Measurements from ENCODE around the gene TIRAP. TPM values are rescaled to one million over a fixed set of nuclear protein-coding genes. Genes with fewer than 3 reads are reported as not detected.
A peak's percentile ranks its signal among the peaks of the same experiment; 100 is the strongest.
"Not testable (repeated sequence)": the region's sequence is repeated elsewhere in the genome, so short reads cannot be mapped to it uniquely, and the experiment has no call there.

The TIRAP gene
- polyA plus RNA-seq, 3 donors, result 10.2 to 16.7 (median 10.8) TPM

- DNase-seq (ENCODE audit: extremely low read depth in 1 of 11, low read depth in 9 of 11, low spot score in 4 of 11), result no peak
These were observed 2.3 kb upstream of the TIRAP start for GRCh38 chr11:126280595-126280994.

DNA sequence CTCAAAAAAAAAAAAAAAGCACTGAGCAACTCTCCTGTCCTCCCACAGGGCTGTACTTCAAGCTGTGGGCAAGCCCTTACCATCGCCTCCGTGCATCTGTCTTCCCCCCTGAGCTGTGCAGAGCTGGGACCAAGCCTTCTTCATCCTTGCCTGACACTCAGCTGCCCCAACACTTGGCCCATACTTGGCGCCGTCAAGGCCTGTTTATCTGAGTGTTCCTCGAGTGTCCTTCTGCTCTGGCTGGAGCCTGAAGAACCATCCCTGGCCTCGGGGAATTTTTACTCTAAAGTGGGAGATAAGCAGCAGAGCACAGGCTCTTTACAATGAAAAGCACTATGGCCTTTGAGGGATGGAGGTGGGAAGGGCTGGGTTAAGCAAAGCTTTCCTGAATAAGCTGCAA, 1.6 kb upstream of the TIRAP start:
- no peak for DNase-seq (ENCODE audit: extremely low read depth in 1 of 11, low read depth in 9 of 11, low spot score in 4 of 11)

GRCh38 chr11:126281666-126282175, 1.2 kb upstream of the TIRAP start:
- DNase-seq (ENCODE audit: extremely low read depth in 1 of 11, low read depth in 9 of 11, low spot score in 4 of 11), result no peak

DNA sequence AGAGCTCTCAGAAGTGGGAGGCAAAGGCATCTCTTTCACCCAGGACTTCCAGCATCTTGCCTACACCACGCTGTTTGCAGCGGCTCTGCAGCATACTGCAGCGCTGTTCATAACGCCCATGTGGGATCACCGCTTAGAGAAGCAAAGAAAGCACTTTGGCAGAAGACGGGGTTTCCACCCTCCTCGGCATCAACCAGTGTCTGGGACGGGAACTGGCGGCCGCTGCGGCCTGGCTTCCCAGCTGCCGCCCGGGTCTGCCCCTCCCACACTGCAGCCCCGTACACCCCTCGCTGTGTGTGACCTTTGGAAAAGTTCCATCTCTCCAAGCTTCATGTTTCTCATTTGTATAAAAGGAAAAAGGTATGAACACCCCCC, 545 bp upstream of the TIRAP start:
- peak in 1 of 11 donors; percentile 36 for DNase-seq (ENCODE audit: extremely low read depth in 1 of 11, low read depth in 9 of 11, low spot score in 4 of 11)

- DNase-seq (ENCODE audit: extremely low read depth in 1 of 11, low read depth in 9 of 11, low spot score in 4 of 11), result no peak
These were observed 1.9 kb downstream of the TIRAP start for GRCh38 chr11:126284829-126285228.

GRCh38 chr11:126288237-126288636, 5.3 kb downstream of the TIRAP start:
- DNase-seq (ENCODE audit: extremely low read depth in 1 of 11, low read depth in 9 of 11, low spot score in 4 of 11), result no peak

DNA sequence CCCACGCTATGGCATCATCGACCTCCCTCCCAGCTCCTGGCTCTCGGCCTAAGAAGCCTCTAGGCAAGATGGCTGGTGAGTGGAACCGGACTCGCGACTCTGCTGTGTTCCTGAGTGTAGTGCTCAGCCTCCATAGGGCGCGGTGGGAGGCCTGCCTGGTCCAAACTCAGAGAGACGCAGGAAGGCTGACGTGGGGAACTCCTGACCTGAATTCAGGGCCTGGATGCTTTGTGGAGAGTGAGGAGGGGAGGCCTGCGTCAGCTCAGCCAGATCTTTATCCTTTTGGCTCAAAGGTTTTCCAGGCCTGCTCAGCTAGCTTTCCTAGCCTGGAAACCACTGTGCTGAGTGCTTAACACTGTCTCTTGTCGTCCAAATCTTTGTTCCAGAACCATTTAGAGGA, 8.0 kb downstream of the TIRAP start:
- DNase-seq (ENCODE audit: extremely low read depth in 1 of 11, low read depth in 9 of 11, low spot score in 4 of 11), result no peak

GRCh38 chr11:126293726-126294125, 10.8 kb downstream of the TIRAP start:
- DNase-seq (ENCODE audit: extremely low read depth in 1 of 11, low read depth in 9 of 11, low spot score in 4 of 11), result no peak

GRCh38 chr11:126297004-126297403, 14.1 kb downstream of the TIRAP start:
- DNase-seq (ENCODE audit: extremely low read depth in 1 of 11, low read depth in 9 of 11, low spot score in 4 of 11), result no peak

- DNase-seq (ENCODE audit: extremely low read depth in 1 of 11, low read depth in 9 of 11, low spot score in 4 of 11), result peak; percentile 65 to 87 (median 86)
These were observed 20.9 kb downstream of the TIRAP start, which contains the start of gene DCPS for GRCh38 chr11:126303623-126304456. TSS of gene DCPS (plus strand) at chr11:126304060. CDS start at chr11:126304081, 21 bp downstream.

DNA sequence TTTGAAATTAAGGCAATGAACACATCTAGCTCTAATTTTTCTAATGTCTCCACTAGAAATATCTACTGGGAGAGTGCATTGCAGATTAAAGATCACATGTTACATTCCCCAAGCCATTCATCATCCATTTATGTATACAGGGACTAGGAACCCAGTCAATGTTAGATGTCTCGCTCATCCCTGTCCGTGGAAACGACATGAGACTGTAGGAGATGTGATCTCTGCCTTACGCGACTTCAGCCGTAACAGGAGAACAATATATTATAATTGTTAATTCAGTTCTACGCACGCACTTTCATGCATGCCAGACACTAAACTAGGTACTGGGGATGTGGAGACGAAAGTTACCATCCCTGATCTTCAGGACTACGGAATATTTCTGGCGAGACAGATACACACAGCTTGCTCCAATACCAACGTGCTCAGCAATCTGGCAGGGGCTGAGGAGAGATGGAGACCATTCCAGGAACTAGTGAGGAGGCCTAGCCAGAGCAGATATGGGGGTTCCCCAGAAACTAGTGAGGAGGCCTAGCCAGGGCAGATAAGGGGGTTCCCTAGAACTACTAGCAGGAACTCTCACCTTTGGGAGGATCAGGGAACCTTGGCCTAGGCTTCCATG, 21.7 kb downstream of the TIRAP start:
- DNase-seq (ENCODE audit: extremely low read depth in 1 of 11, low read depth in 9 of 11, low spot score in 4 of 11), result no peak

- no peak for DNase-seq (ENCODE audit: extremely low read depth in 1 of 11, low read depth in 9 of 11, low spot score in 4 of 11)
These were observed 22.8 kb downstream of the TIRAP start for GRCh38 chr11:126305699-126306098.

DNA sequence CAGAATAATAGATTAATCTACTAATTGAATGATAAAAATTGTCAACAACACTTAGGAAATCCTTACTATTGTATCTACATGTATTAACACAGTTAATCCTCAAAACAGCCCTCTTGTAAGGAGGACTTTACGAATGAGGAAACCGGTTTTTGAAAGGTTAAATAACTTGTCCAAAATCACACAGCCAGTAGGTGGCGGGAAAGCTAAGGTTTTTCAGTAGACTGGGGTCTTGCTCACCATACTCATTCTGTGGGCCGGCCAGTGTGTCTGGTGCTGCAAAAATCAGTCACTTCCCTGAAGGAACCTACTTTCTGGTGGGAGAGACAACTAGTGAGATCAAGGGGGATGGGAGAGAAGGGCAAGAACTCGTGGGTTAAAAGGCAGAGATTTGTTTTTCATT, 24.8 kb downstream of the TIRAP start:
- DNase-seq (ENCODE audit: extremely low read depth in 1 of 11, low read depth in 9 of 11, low spot score in 4 of 11), result no peak

DNA sequence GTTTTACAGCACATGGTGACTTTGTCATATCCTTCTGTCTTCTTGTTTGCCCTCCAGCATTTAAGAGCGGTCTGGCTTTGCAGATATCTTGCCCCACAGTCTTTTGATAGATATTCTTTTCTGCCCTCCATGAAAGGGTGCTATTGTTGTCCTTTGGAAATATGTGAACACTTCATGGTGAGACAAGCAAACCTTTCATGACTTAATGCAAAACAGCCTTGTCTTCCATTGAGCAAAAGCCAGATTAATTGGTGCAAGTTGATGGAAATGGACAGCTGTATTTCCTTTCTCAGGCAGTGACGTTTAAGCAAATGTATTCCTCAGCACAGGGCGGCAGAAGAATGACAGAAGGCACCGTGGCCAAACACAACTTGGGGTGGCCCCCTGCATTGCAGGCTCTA, 25.4 kb downstream of the TIRAP start:
- DNase-seq (ENCODE audit: extremely low read depth in 1 of 11, low read depth in 9 of 11, low spot score in 4 of 11), result no peak

GRCh38 chr11:126308771-126309170, 25.9 kb downstream of the TIRAP start:
- DNase-seq (ENCODE audit: extremely low read depth in 1 of 11, low read depth in 9 of 11, low spot score in 4 of 11), result not testable (repeated sequence)

GRCh38 chr11:126310200-126310991, 27.5 kb downstream of the TIRAP start:
- peak in 10 of 11 donors; percentile 60 to 76 (median 68) for DNase-seq (ENCODE audit: extremely low read depth in 1 of 11, low read depth in 9 of 11, low spot score in 4 of 11)

DNA sequence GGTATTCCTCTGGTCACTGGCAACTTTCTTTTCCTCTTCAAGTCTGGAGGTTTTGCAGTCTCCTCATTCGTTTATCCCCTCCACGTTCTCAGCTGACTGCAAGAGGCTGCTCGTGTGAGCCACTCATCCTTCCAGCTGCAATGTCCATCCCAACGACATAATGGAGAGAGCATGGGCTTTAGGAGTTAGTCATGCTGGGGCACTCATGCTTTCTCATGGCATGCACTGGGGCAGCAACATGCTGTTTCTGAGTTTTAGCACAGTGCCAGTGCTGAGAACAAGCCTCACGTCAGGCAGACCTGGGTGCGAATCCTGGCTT, 28.1 kb downstream of the TIRAP start:
- no peak for DNase-seq (ENCODE audit: extremely low read depth in 1 of 11, low read depth in 9 of 11, low spot score in 4 of 11)

DNA sequence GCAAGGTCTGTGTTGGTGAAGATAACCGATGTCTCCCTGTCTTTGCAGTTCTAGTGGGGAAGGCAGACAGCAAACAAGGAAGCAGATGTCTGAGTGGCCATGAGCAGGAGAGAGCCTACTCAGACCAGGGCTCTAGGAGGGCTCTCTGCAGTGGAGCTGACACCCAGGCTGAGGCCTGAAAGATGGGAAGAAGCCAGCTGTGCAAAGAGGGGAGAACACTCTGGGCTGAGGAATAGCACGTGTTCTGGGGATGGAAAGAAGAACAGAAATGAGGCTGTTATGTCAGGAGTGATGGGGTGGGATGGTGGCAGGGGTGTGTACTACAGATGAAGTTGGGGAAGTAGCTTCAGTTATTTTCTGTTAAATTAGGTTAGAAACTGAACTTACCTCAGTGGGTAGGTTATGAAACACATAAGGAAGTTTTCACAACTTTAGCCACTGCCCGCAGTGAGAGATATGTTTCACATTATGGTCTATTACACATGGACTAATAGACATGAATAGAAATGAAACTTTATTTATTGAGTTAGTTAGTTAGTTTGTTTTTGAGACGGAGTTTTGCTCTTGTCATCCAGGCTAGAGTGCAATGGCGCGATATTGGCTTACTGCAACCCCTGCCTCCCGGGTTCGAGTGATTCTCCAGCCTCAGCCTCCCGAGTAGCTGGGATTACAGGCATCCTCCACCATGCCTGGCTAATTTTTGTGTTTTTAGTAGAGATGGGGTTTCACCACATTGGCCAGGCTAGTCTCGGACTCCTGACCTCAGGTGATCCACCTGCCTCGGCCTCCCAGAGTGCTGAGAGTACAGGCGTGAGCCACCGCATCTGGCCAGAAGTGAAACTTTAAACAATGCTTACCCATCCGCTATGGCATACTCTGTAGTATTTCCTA, 28.8 kb downstream of the TIRAP start:
- DNase-seq (ENCODE audit: extremely low read depth in 1 of 11, low read depth in 9 of 11, low spot score in 4 of 11), result no peak

DNA sequence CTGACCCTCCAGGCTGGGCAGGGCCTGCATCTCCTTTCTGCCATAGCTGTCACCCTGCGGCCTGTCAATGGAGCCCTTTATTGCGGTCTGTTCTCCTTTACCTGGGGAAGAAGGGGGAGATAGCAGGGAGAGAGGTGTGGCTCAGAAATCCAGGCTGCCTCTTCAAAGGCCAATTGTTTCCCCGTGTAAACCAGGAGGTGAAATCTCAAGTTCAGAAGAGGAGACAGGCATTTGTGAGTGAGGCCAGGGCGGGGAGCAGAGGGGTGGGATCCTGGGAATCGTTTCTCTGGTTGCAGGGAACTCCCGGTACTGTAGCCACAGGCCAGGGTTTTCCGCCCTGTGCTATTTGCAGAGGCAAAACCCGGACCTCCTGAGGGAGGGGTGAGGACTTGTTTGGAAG, 30.1 kb downstream of the TIRAP start:
- no peak for DNase-seq (ENCODE audit: extremely low read depth in 1 of 11, low read depth in 9 of 11, low spot score in 4 of 11)
